GM21737 (cell line): ENCODE data around the gene DIRAS1.
"Not testable (repeated sequence)": the region's sequence is repeated elsewhere in the genome, so short reads cannot be mapped to it uniquely, and the experiment has no call there.

Experiments
- ATAC-seq: cut with Tn5 transposase; IDR thresholded peaks from one replicate; pipeline ENCODE4 v1.9.1; 2021; ENCODE audit warnings: mild to moderate bottlenecking, moderate library complexity; ENCODE audit not compliant: unreplicated experiment

DIRAS1 gene

GRCh38 chr19:2714102-2714501 is 7.1 kb downstream of the DIRAS1 start:
- ATAC-seq, result not testable (repeated sequence)

- ATAC-seq, result not testable (repeated sequence)
Measured at GRCh38 chr19:2713170-2713569, 8.0 kb downstream of the DIRAS1 start.

- no peak for ATAC-seq
Measured at GRCh38 chr19:2711875-2712205, 9.3 kb downstream of the DIRAS1 start.

GRCh38 chr19:2711172-2711874 is 9.8 kb downstream of the DIRAS1 start:
- ATAC-seq, result no peak

GRCh38 chr19:2706251-2706650 is 14.9 kb downstream of the DIRAS1 start:
- ATAC-seq, result no peak

GRCh38 chr19:2703691-2704216 is 17.4 kb downstream of the DIRAS1 start:
- ATAC-seq, result no peak

- ATAC-seq, result no peak
Measured at GRCh38 chr19:2703077-2703437, 18.1 kb downstream of the DIRAS1 start.

- peak; percentile 79 for ATAC-seq
Measured at GRCh38 chr19:2702170-2703076, 18.7 kb downstream of the DIRAS1 start, which contains the start of gene GNG7. GNG7 (minus strand) TSS chr19:2702694; CDS start chr19:2520688, 182,006 bp downstream.

- no peak for ATAC-seq
Measured at GRCh38 chr19:2701361-2702169, 19.6 kb downstream of the DIRAS1 start.

GRCh38 chr19:2700660-2701360 is 20.4 kb downstream of the DIRAS1 start:
- ATAC-seq, result no peak

- ATAC-seq, result no peak
Measured at GRCh38 chr19:2699413-2700140, 21.6 kb downstream of the DIRAS1 start.

GRCh38 chr19:2694196-2694595 is 27.0 kb downstream of the DIRAS1 start:
- ATAC-seq, result no peak

- ATAC-seq, result no peak
Measured at GRCh38 chr19:2693492-2694160, 27.5 kb downstream of the DIRAS1 start.

GRCh38 chr19:2691951-2692350 is 29.2 kb downstream of the DIRAS1 start:
- ATAC-seq, result no peak

- no peak for ATAC-seq
Measured at GRCh38 chr19:2690856-2691255, 30.3 kb downstream of the DIRAS1 start.

- ATAC-seq, result no peak
Measured at GRCh38 chr19:2686360-2686759, 34.8 kb downstream of the DIRAS1 start.

GRCh38 chr19:2685204-2685704 is 35.9 kb downstream of the DIRAS1 start:
- no peak for ATAC-seq

GRCh38 chr19:2683430-2684003 is 37.7 kb downstream of the DIRAS1 start:
- no peak for ATAC-seq

- ATAC-seq, result no peak
Measured at GRCh38 chr19:2680808-2681207, 40.4 kb downstream of the DIRAS1 start.
